H1 (cell line): ENCODE results near the gene ADSS1. TPM values are rescaled to one million over a fixed set of nuclear protein-coding genes. Genes with fewer than 3 reads are reported as not detected.

Source experiments
- microRNA-seq, 2 experiments: library from miRNA; unstranded; fragments of <30 nt; microRNA quantifications; one replicate each; pipeline versions ENCODE4 to v1.2.0, GENCODE V29; 2016 to 2020; ENCODE audit warnings: borderline microRNAs expressed in 2 of 2, borderline number of aligned reads in 2 of 2, borderline replicate concordance in 1 of 2
- polyA plus RNA-seq, 7 experiments: library from polyadenylated mRNA; depleted of rRNA in 3 of 7; stranded (reverse) in 5 of 7; unstranded in 2 of 7; fragments of >200 nt in 5 of 7; fragments of 200-250 nt in 2 of 7; gene quantifications; 1 replicate in 5 of 7; 2 replicates in 1 of 7; 4 replicates in 1 of 7; pipeline versions ENCODE4 v1.2.1 to v1.2.3, GENCODE V29; 2011 to 2013; ENCODE audit warnings: missing spikeins in 2 of 7, mixed read lengths in 2 of 7
- small RNA-seq: library from polyadenylated mRNA; stranded (forward); fragments of <200 nt; extraction: miRNeasy Mini kit (QIAGEN cat#:217004); gene quantifications from one replicate; pipeline ENCODE3, GENCODE V24; 2013; ENCODE audit not compliant: insufficient read depth
- total RNA-seq: library from RNA; stranded (reverse); fragmentation: NEBNext Ultra II Directional; extraction: Animal tissue kit (Norgen Biotek cat#: 25700); gene quantifications from 2 replicates; pipeline ENCODE4 v1.2.1, GENCODE V29; 2021

Gene ADSS1
- total and polyA plus RNA-seq, 2 of the 8 experiments (the other 6 are each of a cell fraction or from before 2014, with no cell fraction given), result 7.1 to 7.9 TPM

Small RNAs within 50 kb of the gene (microRNA-seq; reads per million reads assigned to microRNA genes)
- gene MIR4710, result 0 reads per million in 2 experiments

Small RNAs within 50 kb of the gene (small RNA-seq; reads per million reads assigned to genes)
- gene MIR4710, result not detected

Other genes starting within 250 kb of the ADSS1 start
- not detected in 2 replicates for gene C14orf180, start 144.5 kb upstream of the ADSS1 start, total RNA-seq
- not detected in 2 replicates for gene C14orf180, start 144.5 kb upstream of the ADSS1 start, polyA plus RNA-seq (2011; rRNA removed)
- gene TMEM179, start 119.5 kb upstream of the ADSS1 start, total RNA-seq, result 2.9 TPM in 2 replicates
- gene TMEM179, start 119.5 kb upstream of the ADSS1 start, polyA plus RNA-seq (2011; rRNA removed), result 4.0 and 4.6 TPM in 2 replicates
- 54.0 and 59.5 TPM in 2 replicates for gene INF2, start 34.6 kb upstream of the ADSS1 start, total RNA-seq
- gene INF2, start 34.6 kb upstream of the ADSS1 start, polyA plus RNA-seq (2011; rRNA removed), result 29.1 and 42.3 TPM in 2 replicates
- 123 and 135 TPM in 2 replicates for gene SIVA1, start 28.9 kb downstream of the ADSS1 start, total RNA-seq
- gene SIVA1, start 28.9 kb downstream of the ADSS1 start, polyA plus RNA-seq (2011; rRNA removed), result 517 and 589 TPM in 2 replicates
- 62.1 and 71.5 TPM in 2 replicates for gene AKT1, start 71.5 kb downstream of the ADSS1 start, total RNA-seq
- 68.1 and 89.8 TPM in 2 replicates for gene AKT1, start 71.5 kb downstream of the ADSS1 start, polyA plus RNA-seq (2011; rRNA removed)
- 2.8 and 2.9 TPM in 2 replicates for gene ZBTB42, start 76.9 kb downstream of the ADSS1 start, total RNA-seq
- gene ZBTB42, start 76.9 kb downstream of the ADSS1 start, polyA plus RNA-seq (2011; rRNA removed), result 3.1 and 3.7 TPM in 2 replicates
- 32.3 and 33.8 TPM in 2 replicates for gene CEP170B, start 141.0 kb downstream of the ADSS1 start, total RNA-seq
- 9.1 and 15.2 TPM in 2 replicates for gene CEP170B, start 141.0 kb downstream of the ADSS1 start, polyA plus RNA-seq (2011; rRNA removed)
- 0.04 TPM in 1 of 2 replicates, not detected in the other for gene PLD4, start 200.7 kb downstream of the ADSS1 start, total RNA-seq
- 0.05 and 0.06 TPM in 2 replicates for gene PLD4, start 200.7 kb downstream of the ADSS1 start, polyA plus RNA-seq (2011; rRNA removed)